Endothelial cell of umbilical vein (primary cell): ENCODE measurements around the gene NOP16.

Source experiments
- CTCF ChIP-seq, 2 donors: IDR thresholded peaks; 1 replicate in 1 of 2; 2 replicates in 1 of 2; pipeline ENCODE4 v1.5.1; 2011; ENCODE audit warnings: low read length in 2 of 2, mild to moderate bottlenecking in 2 of 2, moderate library complexity in 2 of 2, control low read depth in 1 of 2, inconsistent platforms in 1 of 2, low read depth in 1 of 2; ENCODE audit not compliant: insufficient read depth in 1 of 2; ENCODE audit errors: extremely low read depth in 1 of 2
- EZH2 ChIP-seq: IDR thresholded peaks from 2 replicates; pipeline ENCODE4 v1.6.1; 2012; ENCODE audit warnings: borderline replicate concordance, low read depth, mild to moderate bottlenecking, moderate library complexity, low read length, inconsistent platforms; ENCODE audit not compliant: severe bottlenecking
- FOS ChIP-seq: IDR thresholded peaks from 2 replicates; pipeline ENCODE4 v1.6.1; 2011; ENCODE audit warnings: mild to moderate bottlenecking, low read length, moderate library complexity, borderline replicate concordance; ENCODE audit not compliant: insufficient read depth
- GATA2 ChIP-seq: IDR thresholded peaks from 2 replicates; pipeline ENCODE4 v1.7.0; 2011; ENCODE audit warnings: low read depth, mild to moderate bottlenecking, moderate library complexity, mixed read lengths, low read length; ENCODE audit not compliant: insufficient read length, insufficient read depth
- JUN ChIP-seq: IDR thresholded peaks from 2 replicates; pipeline ENCODE4 v1.6.1; 2011; ENCODE audit warnings: borderline replicate concordance, low read depth; ENCODE audit not compliant: insufficient read length, insufficient read depth
- MYC ChIP-seq: IDR thresholded peaks from one replicate; pipeline ENCODE4 v1.6.1; 2011; ENCODE audit warnings: mild to moderate bottlenecking, low read depth, low read length
- POLR2A ChIP-seq: IDR thresholded peaks from 2 replicates; pipeline ENCODE4 v1.6.1; 2012; ENCODE audit warnings: low read depth, mild to moderate bottlenecking, control low read depth, low read length
- POLR2AphosphoS5 ChIP-seq: IDR thresholded peaks from 2 replicates; pipeline ENCODE4 v1.6.1; 2012; ENCODE audit warnings: low read depth, mild to moderate bottlenecking, control low read depth, low read length, moderate library complexity; ENCODE audit not compliant: insufficient read depth
- TF ChIP-seq, protein P1 (sequence below): IDR thresholded peaks from 2 replicates; pipeline ENCODE4 v1.6.1; 2011; ENCODE audit not compliant: insufficient read depth, insufficient read length

GRCh38 chr5:176383961-176384360, 4.4 kb downstream of the NOP16 start:
- TF ChIP-seq EZH2 (no peak), POLR2AphosphoS5 (no peak), CTCF (IDR thresholded peaks at IDR 0.05; ENCODE audit: extremely low read depth in 1 of 2, insufficient read depth in 1 of 2, low read depth in 1 of 2, low read length in 2 of 2) (no peak), POLR2A (no peak), MYC (no peak), GATA2 (no peak), FOS (no peak), JUN (no peak)
- TF ChIP-seq, protein P1, sequence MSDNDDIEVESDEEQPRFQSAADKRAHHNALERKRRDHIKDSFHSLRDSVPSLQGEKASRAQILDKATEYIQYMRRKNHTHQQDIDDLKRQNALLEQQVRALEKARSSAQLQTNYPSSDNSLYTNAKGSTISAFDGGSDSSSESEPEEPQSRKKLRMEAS = no peak
